Midbrain (tissue), 1 donor: ENCODE results near the gene SNX24.
A peak's percentile ranks its signal among the peaks of the same experiment; 100 is the strongest.
"Not testable (repeated sequence)": the region's sequence is repeated elsewhere in the genome, so short reads cannot be mapped to it uniquely, and the experiment has no call there.

Experiments used
- DNase-seq: peaks from one replicate; lab custom pipeline; 2025; lab: John Stamatoyannopoulos, UW

SNX24 gene

GRCh38 chr5:122967085-122967484, 121.7 kb downstream of the SNX24 start:
- DNase-seq: no peak

GRCh38 chr5:122967625-122968024, 122.2 kb downstream of the SNX24 start:
- no peak for DNase-seq

- not testable (repeated sequence) for DNase-seq
Observed at GRCh38 chr5:122968056-122968455, 122.6 kb downstream of the SNX24 start.

- no peak for DNase-seq
Observed at GRCh38 chr5:122971333-122971732, 125.9 kb downstream of the SNX24 start.

- no peak for DNase-seq
Observed at GRCh38 chr5:122972877-122973276, 127.5 kb downstream of the SNX24 start.

GRCh38 chr5:122973759-122974158, 128.3 kb downstream of the SNX24 start:
- DNase-seq: not testable (repeated sequence)

GRCh38 chr5:122974251-122974650, 128.8 kb downstream of the SNX24 start:
- DNase-seq: not testable (repeated sequence)

GRCh38 chr5:122977319-122977718, 131.9 kb downstream of the SNX24 start:
- DNase-seq: no peak

- DNase-seq: no peak
Observed at GRCh38 chr5:122978068-122978467, 132.7 kb downstream of the SNX24 start.

GRCh38 chr5:122978644-122979297, 133.4 kb downstream of the SNX24 start:
- DNase-seq: no peak

GRCh38 chr5:122981846-122982245, 136.4 kb downstream of the SNX24 start:
- DNase-seq: no peak

- no peak for DNase-seq
Observed at GRCh38 chr5:122982376-122982775, 137.0 kb downstream of the SNX24 start.

- DNase-seq: no peak
Observed at GRCh38 chr5:122984425-122984824, 139.0 kb downstream of the SNX24 start.

- no peak for DNase-seq
Observed at GRCh38 chr5:122985006-122985700, 139.7 kb downstream of the SNX24 start.

GRCh38 chr5:122985954-122986721, 140.7 kb downstream of the SNX24 start:
- no peak for DNase-seq

- DNase-seq: peak; percentile 7
Observed at GRCh38 chr5:122996091-122996490, 150.7 kb downstream of the SNX24 start.

GRCh38 chr5:122997294-122997693, 151.9 kb downstream of the SNX24 start:
- DNase-seq: no peak

- DNase-seq: no peak
Observed at GRCh38 chr5:122999947-123000563, 154.6 kb downstream of the SNX24 start.

- no peak for DNase-seq
Observed at GRCh38 chr5:123000731-123001130, 155.3 kb downstream of the SNX24 start.

GRCh38 chr5:123001808-123002207, 156.4 kb downstream of the SNX24 start:
- no peak for DNase-seq

- DNase-seq: no peak
Observed at GRCh38 chr5:123007182-123007581, 161.8 kb downstream of the SNX24 start.

- DNase-seq: no peak
Observed at GRCh38 chr5:123007754-123008153, 162.3 kb downstream of the SNX24 start.
